ENCODE data around the gene KPTN. TPM values are rescaled to one million over a fixed set of nuclear protein-coding genes. Genes with fewer than 3 reads are reported as not detected.

The KPTN gene
- total and polyA plus RNA-seq, 2 of the 8 experiments (the other 6 are each of a cell fraction or from before 2014, with no cell fraction given) = 23.6 to 31.3 TPM

DNA sequence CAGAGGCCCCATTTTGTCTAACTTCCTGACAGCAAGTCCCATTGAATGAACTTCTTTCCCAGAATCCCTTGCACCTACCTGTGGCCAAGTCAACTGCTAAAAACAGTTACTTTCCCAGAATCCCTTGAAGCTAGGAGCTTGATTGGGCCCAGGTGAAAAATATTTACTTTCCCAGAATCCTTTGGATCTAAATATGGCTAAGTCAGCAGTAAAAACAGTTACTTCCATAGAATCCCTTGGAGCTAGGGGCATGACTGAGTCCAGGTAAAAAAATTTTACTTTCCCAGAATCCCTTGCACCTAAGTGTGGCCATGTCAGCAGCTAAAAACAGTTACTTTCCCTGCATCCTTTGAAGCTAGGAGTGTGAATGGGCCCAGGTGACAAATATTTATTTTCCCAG is 51.5 kb downstream of the KPTN start:
- DNase-seq (ENCODE audit: low read depth in 1 of 2, low spot score in 2 of 2) (no peak), FAIRE-seq (no peak)
- CTCF ChIA-PET (ENCODE audit: partially characterized antibody) = interaction anchor here (0.5 to 24.5 kb wide), 14 partner anchors 9 to 312 kb away, joined by 3 to 436 read pairs (median 6); partner anchors contain the start of genes EHD2, KPTN and SLC8A2
- no peaks in the 10 kb centered on the region for H3K36me3 ChIP-seq (ENCODE audit: control insufficient read depth in 2 of 4, insufficient read depth in 4 of 4, low read length in 3 of 4)
- no peak overlapping the region for H3K23ac ChIP-seq (ENCODE audit: insufficient read length)
- H2BK20ac ChIP-seq (ENCODE audit: low read length) = no peak overlapping the region
- no peak overlapping the region for H3K4me3 ChIP-seq (ENCODE audit: extremely low read depth in 1 of 4, insufficient read depth in 2 of 4, low read depth in 3 of 4, low read length in 4 of 4)
- no peak overlapping the region for H4K8ac ChIP-seq (ENCODE audit: extremely low read depth, insufficient read depth, low read length)
- H3K14ac ChIP-seq (ENCODE audit: insufficient read length) = no peak overlapping the region
- TF ChIP-seq SP1 (IDR thresholded peaks at IDR 0.05; ENCODE audit: low read depth, low read length) (no peak), RBBP5 (IDR thresholded peaks at IDR 0.05; ENCODE audit: borderline replicate concordance, low read depth, low read length) (no peak), HDAC2 (IDR thresholded peaks at IDR 0.05; ENCODE audit: borderline replicate concordance in 1 of 2, low read depth in 2 of 2, low read length in 2 of 2) (no peak), YY1 (IDR thresholded peaks at IDR 0.05; ENCODE audit: low read depth, low read length) (no peak), TCF12 (IDR thresholded peaks at IDR 0.05; ENCODE audit: low read depth, low read length) (no peak), CBX5 (IDR thresholded peaks at IDR 0.05; ENCODE audit: low read depth, low read length) (no peak), POLR2AphosphoS5 (IDR thresholded peaks at IDR 0.05; ENCODE audit: low read depth, low read length) (no peak), EGR1 (IDR thresholded peaks at IDR 0.05; ENCODE audit: borderline replicate concordance, low read depth, low read length) (no peak), ASH2L (IDR thresholded peaks at IDR 0.05; ENCODE audit: low read length) (no peak), JUND (IDR thresholded peaks at IDR 0.05; ENCODE audit: low read length) (no peak), PHF8 (conservative IDR thresholded peaks at IDR 0.05; ENCODE audit: low read depth, low read length) (no peak), SRF (IDR thresholded peaks at IDR 0.05; ENCODE audit: low read depth, low read length) (no peak), KDM5A (IDR thresholded peaks at IDR 0.05; ENCODE audit: low read length) (no peak), BCL11A (IDR thresholded peaks at IDR 0.05; ENCODE audit: low read depth in 2 of 2, low read length in 2 of 2) (no peak), RXRA (IDR thresholded peaks at IDR 0.05; ENCODE audit: insufficient read depth, low read depth, low read length) (no peak)
- no peak overlapping the region for H2BK5ac ChIP-seq (ENCODE audit: low read depth, low read length)
- no peak overlapping the region for H2AK5ac ChIP-seq (ENCODE audit: low read depth, low read length)
- H2BK15ac ChIP-seq (ENCODE audit: low read length) = no peak overlapping the region
- no peaks in the 10 kb centered on the region for H3K79me2 ChIP-seq (ENCODE audit: control insufficient read depth in 1 of 2, insufficient read depth in 2 of 2, low read length in 2 of 2)
- H3K4me1 ChIP-seq (replicated peaks in 1 of 4; ENCODE audit: control insufficient read depth in 3 of 4, insufficient read depth in 4 of 4, low read length in 3 of 4) = peaks cover 0 to 23% (median 14%) of the 10 kb centered on the region in 4 experiments; a peak in 5 of 7 replicates
- H3K56ac ChIP-seq (replicated peaks; ENCODE audit: insufficient read length, low read depth, low read length) = no peak overlapping the region
- no peaks in the 10 kb centered on the region for H4K20me1 ChIP-seq (replicated peaks in 1 of 2; ENCODE audit: control insufficient read depth in 1 of 2, insufficient read depth in 2 of 2, low read length in 2 of 2)
- H3K23me2 ChIP-seq (ENCODE audit: low read depth, low read length) = peaks cover 23% of the 10 kb centered on the region
- H3K4me2 ChIP-seq (ENCODE audit: insufficient read depth in 1 of 2, low read depth in 2 of 2, low read length in 2 of 2) = no peak overlapping the region
- H4K91ac ChIP-seq (replicated peaks; ENCODE audit: insufficient read length, low read length) = no peak overlapping the region
- no peak overlapping the region for H2AFZ ChIP-seq (ENCODE audit: low read length)
- POLR2A ChIA-PET (ENCODE audit: partially characterized antibody) = interaction anchor here (0.8 to 1.9 kb wide), 5 partner anchors 16 to 266 kb away, joined by 3 to 6 read pairs (median 5); partner anchors contain the start of gene KPTN
- H3K27me3 ChIP-seq (replicated peaks in 1 of 4; ENCODE audit: control insufficient read depth in 3 of 4, extremely low read depth in 1 of 4, insufficient read depth in 3 of 4, low read length in 3 of 4) = peaks cover 0 to 25% (median 18%) of the 10 kb centered on the region in 4 experiments; a peak in 6 of 7 replicates
- H3K79me1 ChIP-seq (ENCODE audit: low read depth, low read length) = no peaks in the 10 kb centered on the region
- no peak overlapping the region for H2BK12ac ChIP-seq (ENCODE audit: low read depth, low read length)
- no peak overlapping the region for H3K9ac ChIP-seq (replicated peaks in 1 of 4; ENCODE audit: extremely low read depth in 1 of 4, low read depth in 3 of 4, low read length in 3 of 4)
- no peaks in the 10 kb centered on the region for H3K9me3 ChIP-seq (ENCODE audit: insufficient read depth in 2 of 2, low read depth in 1 of 2, low read length in 1 of 2)
- H3K18ac ChIP-seq (ENCODE audit: extremely low read depth, low read length) = no peak overlapping the region
- H3K27ac ChIP-seq (ENCODE audit: low read depth, low read length) = no peak overlapping the region
- no peak overlapping the region for H3K4ac ChIP-seq (replicated peaks; ENCODE audit: insufficient read length, low read depth, low read length)
- H2BK120ac ChIP-seq (replicated peaks; ENCODE audit: low read depth, low read length) = no peak overlapping the region
- no peak overlapping the region for H4K5ac ChIP-seq (ENCODE audit: insufficient read length, low read depth, low read length)

Data from H1 (cell line).